NCI-H510A (cell line): Measurements from ENCODE around the gene TNFRSF9.
"Not testable (repeated sequence)": the region's sequence is repeated elsewhere in the genome, so short reads cannot be mapped to it uniquely, and the experiment has no call there.

ENCODE experiments used
- DNase-seq: peaks from one replicate; lab custom pipeline; 2025; lab: John Stamatoyannopoulos, UW

TNFRSF9 gene

GRCh38 chr1:7940745-7941436 is at the start of gene TNFRSF9:
Gene TNFRSF9, minus strand, starts transcription at chr1:7940839. Its CDS starts 845 bp downstream, at chr1:7939994.
- no peak for DNase-seq

GRCh38 chr1:7989762-7990428 is 49.3 kb upstream of the TNFRSF9 start:
- no peak for DNase-seq

- DNase-seq: no peak
Observed at GRCh38 chr1:7988576-7988975, 47.9 kb upstream of the TNFRSF9 start.

- DNase-seq: no peak
Observed at GRCh38 chr1:7987528-7987927, 46.9 kb upstream of the TNFRSF9 start.

- DNase-seq: no peak
Observed at GRCh38 chr1:7985851-7986612, 45.4 kb upstream of the TNFRSF9 start.

- peak; percentile 24 for DNase-seq
Observed at GRCh38 chr1:7984811-7985210, 44.2 kb upstream of the TNFRSF9 start.

GRCh38 chr1:7983086-7983778 is 42.6 kb upstream of the TNFRSF9 start:
- no peak for DNase-seq

GRCh38 chr1:7980984-7981383 is 40.3 kb upstream of the TNFRSF9 start:
- no peak for DNase-seq

GRCh38 chr1:7975212-7975865 is 34.7 kb upstream of the TNFRSF9 start:
- DNase-seq: peak; percentile 91

GRCh38 chr1:7973086-7973485 is 32.4 kb upstream of the TNFRSF9 start:
- no peak for DNase-seq

- no peak for DNase-seq
Observed at GRCh38 chr1:7972285-7972684, 31.6 kb upstream of the TNFRSF9 start.

- no peak for DNase-seq
Observed at GRCh38 chr1:7971024-7971423, 30.4 kb upstream of the TNFRSF9 start.

- DNase-seq: no peak
Observed at GRCh38 chr1:7970246-7970645, 29.6 kb upstream of the TNFRSF9 start.

- DNase-seq: no peak
Observed at GRCh38 chr1:7967651-7968050, 27.0 kb upstream of the TNFRSF9 start.

GRCh38 chr1:7967196-7967595 is 26.6 kb upstream of the TNFRSF9 start:
- DNase-seq: no peak

GRCh38 chr1:7964476-7964875 is 23.8 kb upstream of the TNFRSF9 start:
- no peak for DNase-seq

- not testable (repeated sequence) for DNase-seq
Observed at GRCh38 chr1:7963841-7964240, 23.2 kb upstream of the TNFRSF9 start.

GRCh38 chr1:7963378-7963730 is 22.7 kb upstream of the TNFRSF9 start:
- not testable (repeated sequence) for DNase-seq

- no peak for DNase-seq
Observed at GRCh38 chr1:7962636-7963377, 22.2 kb upstream of the TNFRSF9 start.

- DNase-seq: no peak
Observed at GRCh38 chr1:7962014-7962335, 21.3 kb upstream of the TNFRSF9 start.
